C4-2B (cell line): Measurements from ENCODE around the gene PAGR1.

Experiments
- ZFX ChIP-seq: fragments of 450-650 bp; IDR thresholded peaks from 2 replicates; pipeline ENCODE4 v1.6.1; 2017
- TF ChIP-seq, protein P1 (sequence below): fragments of 450-650 bp; conservative IDR thresholded peaks from 2 replicates; pipeline ENCODE4 v1.5.1; 2017; ENCODE audit warnings: mild to moderate bottlenecking

DNA sequence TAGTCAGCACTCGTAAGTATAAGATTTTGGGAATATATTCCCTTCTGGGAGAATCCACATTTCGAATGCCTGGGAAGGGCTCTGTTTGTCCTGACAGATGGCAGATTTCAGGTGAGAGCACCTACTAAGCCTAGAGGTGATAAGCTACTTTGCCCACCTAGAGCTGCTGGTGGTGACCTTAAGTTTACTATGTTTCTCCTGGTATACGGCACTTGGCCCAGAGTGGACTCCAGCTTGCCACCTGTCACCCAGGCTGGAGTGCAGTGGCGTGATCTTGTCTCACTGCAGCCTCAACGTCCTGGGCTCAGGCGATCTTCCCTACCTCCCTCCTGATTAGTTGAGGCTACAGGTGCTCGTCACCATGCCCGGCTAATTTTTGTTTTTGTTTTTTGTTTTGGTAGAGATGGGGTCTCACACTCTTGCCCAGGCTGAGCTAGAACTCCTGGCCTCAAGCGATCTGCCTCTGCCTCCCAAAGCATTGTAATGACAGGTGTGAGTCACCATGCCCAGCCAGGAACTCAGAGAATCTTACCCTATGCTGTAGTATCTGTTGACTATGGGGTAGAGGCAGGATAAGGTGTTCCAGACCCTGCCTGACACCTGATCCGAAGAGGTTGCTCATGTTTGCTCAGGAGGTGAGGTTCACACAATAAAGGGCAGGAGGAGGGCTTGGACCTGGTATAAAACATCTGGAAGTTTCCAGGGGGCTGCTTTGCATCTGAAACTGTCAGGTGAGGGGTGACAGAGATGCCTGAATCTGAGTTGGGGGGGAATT lies 38.2 kb upstream of the PAGR1 start, which contains the start of gene ZG16:
- TF ChIP-seq, protein P1, sequence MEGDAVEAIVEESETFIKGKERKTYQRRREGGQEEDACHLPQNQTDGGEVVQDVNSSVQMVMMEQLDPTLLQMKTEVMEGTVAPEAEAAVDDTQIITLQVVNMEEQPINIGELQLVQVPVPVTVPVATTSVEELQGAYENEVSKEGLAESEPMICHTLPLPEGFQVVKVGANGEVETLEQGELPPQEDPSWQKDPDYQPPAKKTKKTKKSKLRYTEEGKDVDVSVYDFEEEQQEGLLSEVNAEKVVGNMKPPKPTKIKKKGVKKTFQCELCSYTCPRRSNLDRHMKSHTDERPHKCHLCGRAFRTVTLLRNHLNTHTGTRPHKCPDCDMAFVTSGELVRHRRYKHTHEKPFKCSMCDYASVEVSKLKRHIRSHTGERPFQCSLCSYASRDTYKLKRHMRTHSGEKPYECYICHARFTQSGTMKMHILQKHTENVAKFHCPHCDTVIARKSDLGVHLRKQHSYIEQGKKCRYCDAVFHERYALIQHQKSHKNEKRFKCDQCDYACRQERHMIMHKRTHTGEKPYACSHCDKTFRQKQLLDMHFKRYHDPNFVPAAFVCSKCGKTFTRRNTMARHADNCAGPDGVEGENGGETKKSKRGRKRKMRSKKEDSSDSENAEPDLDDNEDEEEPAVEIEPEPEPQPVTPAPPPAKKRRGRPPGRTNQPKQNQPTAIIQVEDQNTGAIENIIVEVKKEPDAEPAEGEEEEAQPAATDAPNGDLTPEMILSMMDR, result no peak
- TF ChIP-seq ZFX, result no peak
